Prostate gland (tissue), 2 donors: ENCODE results near the gene CRACR2A.

Source experiments
- POLR2A ChIP-seq: fragments of 450-650 bp; IDR thresholded peaks from one replicate; pipeline ENCODE4 v1.6.1; 2016; ENCODE audit warnings: antibody characterized with exemption, mild to moderate bottlenecking
- POLR2AphosphoS5 ChIP-seq: sonication (generic); formaldehyde crosslinking; IDR thresholded peaks from one replicate; pipeline ENCODE4 v1.6.1; 2017; ENCODE audit warnings: antibody characterized with exemption
- TF ChIP-seq, protein P1 (sequence below), 4 experiments: fragments of 200-600 bp in 2 of 4; fragments of 450-650 bp in 2 of 4; sonication (generic) in 2 of 4; IDR thresholded peaks; 1 replicate in 3 of 4; 2 replicates in 1 of 4; pipeline ENCODE4 v1.5.1; 2016 to 2019; ENCODE audit warnings: antibody characterized with exemption in 4 of 4, mild to moderate bottlenecking in 2 of 4, moderate library complexity in 2 of 4

DNA sequence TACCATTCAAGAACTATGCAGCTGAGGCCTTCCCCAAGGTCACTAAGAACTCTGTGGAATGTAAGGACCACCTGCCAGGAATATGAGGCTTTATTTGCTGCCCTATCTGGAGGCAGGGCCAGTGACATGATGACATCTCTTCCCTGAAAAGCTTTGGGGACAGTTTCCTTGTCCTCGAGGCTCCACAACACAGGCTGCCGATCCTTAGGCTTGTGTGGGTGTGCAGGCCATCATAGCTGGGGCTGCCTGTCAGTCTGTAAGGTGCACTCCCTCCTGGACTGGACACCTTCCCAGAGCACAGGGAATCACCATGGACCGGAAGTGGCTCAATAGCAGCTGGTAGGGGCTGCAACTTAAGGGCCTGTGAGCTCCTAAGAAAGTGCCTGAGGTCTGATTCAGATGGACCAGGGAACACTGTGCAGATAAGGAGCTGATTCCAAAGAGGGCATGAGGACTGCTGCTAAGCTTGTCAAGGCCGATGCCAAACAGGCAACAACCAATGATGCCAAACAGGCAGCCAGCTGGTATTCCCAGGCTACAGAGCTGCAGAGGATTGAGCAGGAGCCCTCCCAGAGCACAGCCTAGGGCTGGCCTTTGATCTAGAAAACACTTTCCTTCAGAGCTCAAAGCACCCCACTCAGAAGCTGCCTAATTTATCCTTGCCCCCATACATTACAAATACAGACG is 84.3 kb downstream of the CRACR2A start:
- TF ChIP-seq, protein P1, sequence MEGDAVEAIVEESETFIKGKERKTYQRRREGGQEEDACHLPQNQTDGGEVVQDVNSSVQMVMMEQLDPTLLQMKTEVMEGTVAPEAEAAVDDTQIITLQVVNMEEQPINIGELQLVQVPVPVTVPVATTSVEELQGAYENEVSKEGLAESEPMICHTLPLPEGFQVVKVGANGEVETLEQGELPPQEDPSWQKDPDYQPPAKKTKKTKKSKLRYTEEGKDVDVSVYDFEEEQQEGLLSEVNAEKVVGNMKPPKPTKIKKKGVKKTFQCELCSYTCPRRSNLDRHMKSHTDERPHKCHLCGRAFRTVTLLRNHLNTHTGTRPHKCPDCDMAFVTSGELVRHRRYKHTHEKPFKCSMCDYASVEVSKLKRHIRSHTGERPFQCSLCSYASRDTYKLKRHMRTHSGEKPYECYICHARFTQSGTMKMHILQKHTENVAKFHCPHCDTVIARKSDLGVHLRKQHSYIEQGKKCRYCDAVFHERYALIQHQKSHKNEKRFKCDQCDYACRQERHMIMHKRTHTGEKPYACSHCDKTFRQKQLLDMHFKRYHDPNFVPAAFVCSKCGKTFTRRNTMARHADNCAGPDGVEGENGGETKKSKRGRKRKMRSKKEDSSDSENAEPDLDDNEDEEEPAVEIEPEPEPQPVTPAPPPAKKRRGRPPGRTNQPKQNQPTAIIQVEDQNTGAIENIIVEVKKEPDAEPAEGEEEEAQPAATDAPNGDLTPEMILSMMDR (IDR thresholded peaks at IDR 0.05) = no peak
- TF ChIP-seq POLR2A (no peak), POLR2AphosphoS5 (no peak)
